ENCODE data around the gene MSRB1.
"Not testable (repeated sequence)": the region's sequence is repeated elsewhere in the genome, so short reads cannot be mapped to it uniquely, and the experiment has no call there.

MSRB1 gene

GRCh38 chr16:1929578-1930337, 13.2 kb downstream of the MSRB1 start:
- H3K36me3 Mint-ChIP-seq, result no peaks in the 10 kb centered on the region

DNA sequence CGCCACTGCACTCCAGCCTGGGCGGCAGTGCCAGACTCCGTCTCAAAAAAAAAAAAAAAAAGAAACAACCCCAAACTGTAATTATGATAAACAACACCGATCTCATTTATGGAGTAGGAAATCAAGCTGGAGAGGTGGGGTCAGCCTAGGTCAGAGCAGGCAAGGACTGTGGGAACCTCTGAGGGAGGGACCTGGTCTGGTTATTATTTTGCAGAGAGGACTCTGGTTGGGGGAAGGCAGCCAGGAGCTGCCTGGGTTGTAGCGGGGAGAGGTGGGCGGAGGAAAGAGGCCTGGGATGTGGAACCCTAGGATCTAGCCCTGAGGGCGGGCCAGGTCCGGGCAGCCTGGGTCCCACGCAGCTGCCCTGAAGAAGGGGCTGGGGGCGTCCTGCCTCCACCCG, 13.9 kb downstream of the MSRB1 start:
- H3K27me3 Mint-ChIP-seq, result peaks cover 45% of the 10 kb centered on the region
- DNase-seq, result peak; percentile 39
- no peak overlapping the region for H3K27ac Mint-ChIP-seq
- H3K9me3 Mint-ChIP-seq, result no peaks in the 10 kb centered on the region
- no peaks in the 10 kb centered on the region for H3K36me3 Mint-ChIP-seq
- CTCF ChIA-PET, result interaction anchor here (1.0 to 2.5 kb wide), 7 partner anchors 8 to 146 kb away, joined by 3 to 10 read pairs (median 4); partner anchors contain the start of genes MSRB1, NUBP2 and SPSB3
- peaks cover 4% of the 10 kb centered on the region for H3K4me1 Mint-ChIP-seq
- H3K4me3 Mint-ChIP-seq, result peak overlapping the region; percentile 63

More at GRCh38 chr16:1929578-1930337, 13.2 kb downstream of the MSRB1 start:
- H3K4me3 Mint-ChIP-seq, result peak overlapping the region; percentile 35
- CTCF ChIA-PET, result interaction anchor here (1.0 to 2.5 kb wide), 5 partner anchors 11 to 147 kb away, joined by 3 to 10 read pairs (median 8); partner anchors contain the start of genes NUBP2 and SPSB3
- no peaks in the 10 kb centered on the region for H3K9me3 Mint-ChIP-seq
- H3K4me1 Mint-ChIP-seq, result peaks cover 4% of the 10 kb centered on the region
- peaks cover 39% of the 10 kb centered on the region for H3K27me3 Mint-ChIP-seq
- peak; percentile 91 for DNase-seq
- H3K27ac Mint-ChIP-seq, result no peak overlapping the region

DNA sequence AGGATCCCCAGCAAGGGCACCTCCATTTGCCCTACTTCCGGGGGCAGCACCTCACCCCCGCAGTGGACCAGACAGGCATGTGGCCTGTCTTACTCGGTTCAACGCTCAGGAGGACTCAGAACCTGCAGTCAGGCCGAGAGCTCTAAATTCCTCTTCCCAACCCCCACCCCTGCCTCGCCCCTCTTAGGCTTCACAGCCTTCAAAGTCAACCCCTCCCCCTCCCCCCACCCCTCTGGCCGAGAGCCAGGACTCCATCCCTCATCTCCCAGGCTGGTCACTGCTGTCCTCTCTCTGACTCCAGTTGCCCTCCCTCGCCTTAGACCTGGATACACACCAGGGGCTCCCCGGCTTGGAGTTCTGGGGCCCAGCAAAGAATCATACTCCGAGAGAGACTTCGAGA, 16.7 kb downstream of the MSRB1 start:
- H3K36me3 Mint-ChIP-seq, result no peaks in the 10 kb centered on the region
- peaks cover 57% of the 10 kb centered on the region for H3K27me3 Mint-ChIP-seq
- H3K27ac Mint-ChIP-seq, result no peak overlapping the region
- CTCF ChIA-PET, result no interaction called here
- H3K4me3 Mint-ChIP-seq, result no peak overlapping the region
- no peak for DNase-seq
- H3K4me1 Mint-ChIP-seq, result peaks cover 4% of the 10 kb centered on the region
- H3K9me3 Mint-ChIP-seq, result no peaks in the 10 kb centered on the region

DNA sequence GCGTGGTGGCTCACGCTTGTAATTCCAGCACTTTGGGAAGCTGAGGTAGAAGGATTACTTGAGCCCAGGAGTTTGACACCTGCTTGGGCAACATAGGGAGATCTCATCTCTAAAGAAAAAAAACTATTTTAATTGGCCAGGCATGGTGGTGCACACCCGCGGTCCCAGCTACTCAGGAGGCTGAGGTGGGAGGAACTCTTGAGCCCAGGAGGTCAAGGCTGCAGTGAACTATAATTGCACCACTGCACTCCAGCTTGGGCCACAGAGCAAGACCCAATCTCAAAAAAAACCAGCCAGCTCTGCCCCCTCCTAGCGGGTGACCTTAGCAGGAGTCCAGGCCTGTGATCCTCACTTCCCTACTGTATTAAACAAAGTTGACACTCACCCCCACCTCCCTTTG, 18.9 kb downstream of the MSRB1 start:
- Mint-ChIP-seq H3K4me1 (peaks cover 1% of the 10 kb centered on the region), H3K27me3 (peaks cover 74% of the 10 kb centered on the region)

DNA sequence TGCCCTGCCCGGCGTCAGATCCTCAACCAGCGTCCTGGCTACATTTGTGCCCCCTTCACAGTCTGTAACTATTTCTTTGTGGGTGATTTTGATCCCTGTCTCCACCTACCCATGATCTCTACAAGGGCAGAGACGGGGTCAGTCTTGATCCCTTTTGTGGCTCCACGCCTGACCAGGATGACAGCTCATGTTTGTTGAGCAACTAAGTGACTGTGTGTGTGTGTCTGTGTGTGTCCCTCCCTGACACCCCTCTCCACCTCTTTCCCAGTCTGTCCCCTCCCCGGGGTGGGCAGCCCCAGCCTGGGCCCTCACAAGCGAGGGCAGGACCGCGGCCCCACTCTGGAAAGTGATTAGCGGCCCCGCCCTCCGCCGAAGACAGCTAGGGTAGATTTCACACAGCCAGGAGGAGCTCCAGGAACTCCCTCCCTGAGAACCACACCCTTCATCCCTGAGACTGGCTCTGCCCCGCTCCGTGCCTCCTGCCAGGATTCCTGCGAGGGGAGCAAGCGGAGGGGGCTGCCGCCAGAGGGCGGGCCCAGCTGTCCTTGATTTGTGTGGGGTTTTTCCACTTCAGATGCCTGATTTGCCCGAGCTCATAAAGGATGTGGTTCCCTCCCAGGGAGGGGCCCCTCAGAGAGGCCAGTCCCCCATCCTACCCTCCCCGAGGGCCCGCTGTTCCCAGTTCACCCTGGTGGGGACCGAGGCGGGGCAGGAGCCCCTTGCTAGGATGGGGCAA, 19.5 kb downstream of the MSRB1 start:
- Mint-ChIP-seq H3K4me1 (no peaks in the 10 kb centered on the region), H3K9me3 (no peaks in the 10 kb centered on the region), H3K27ac (no peak overlapping the region), H3K36me3 (no peaks in the 10 kb centered on the region), H3K27me3 (peaks cover 81% of the 10 kb centered on the region), H3K4me3 (no peak overlapping the region)
- DNase-seq, result no peak
- CTCF ChIA-PET, result interaction anchor here (1.3 to 1.4 kb wide), 2 partner anchors 15 to 110 kb away, joined by 3 to 6 read pairs; no protein-coding TSS in a partner anchor

More for the DNA sequence above, 18.9 kb downstream of the MSRB1 start:
- Mint-ChIP-seq H3K9me3 (no peaks in the 10 kb centered on the region), H3K36me3 (no peaks in the 10 kb centered on the region), H3K27ac (no peak overlapping the region), H3K4me3 (no peak overlapping the region)
- CTCF ChIA-PET, result interaction anchor here (1.3 to 1.4 kb wide), 2 partner anchors 15 to 111 kb away, joined by 3 to 6 read pairs; no protein-coding TSS in a partner anchor
- no peak for DNase-seq

DNA sequence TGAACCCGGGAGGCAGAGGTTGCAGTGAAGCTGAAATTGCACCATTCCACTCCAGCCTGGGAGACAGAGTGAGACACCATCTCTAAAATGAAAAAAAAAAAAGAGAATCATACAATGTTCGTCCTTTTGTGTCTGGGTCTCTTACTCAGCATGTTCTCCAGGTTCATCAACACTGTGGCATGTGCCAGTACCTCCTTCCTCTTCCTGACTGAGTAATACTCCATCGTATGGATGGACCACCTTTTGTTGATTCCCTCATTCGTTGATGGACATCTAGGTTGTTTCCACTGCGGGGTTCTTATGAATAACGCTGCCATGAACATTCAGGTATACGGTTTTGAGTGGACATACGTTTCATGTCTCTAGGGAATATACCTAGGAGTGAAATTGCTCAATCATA, 20.6 kb downstream of the MSRB1 start:
- Mint-ChIP-seq H3K4me1 (no peaks in the 10 kb centered on the region), H3K27me3 (peaks cover 83% of the 10 kb centered on the region), H3K9me3 (no peaks in the 10 kb centered on the region), H3K4me3 (no peak overlapping the region), H3K27ac (no peak overlapping the region), H3K36me3 (no peaks in the 10 kb centered on the region)
- CTCF ChIA-PET, result no interaction called here
- DNase-seq, result no peak

DNA sequence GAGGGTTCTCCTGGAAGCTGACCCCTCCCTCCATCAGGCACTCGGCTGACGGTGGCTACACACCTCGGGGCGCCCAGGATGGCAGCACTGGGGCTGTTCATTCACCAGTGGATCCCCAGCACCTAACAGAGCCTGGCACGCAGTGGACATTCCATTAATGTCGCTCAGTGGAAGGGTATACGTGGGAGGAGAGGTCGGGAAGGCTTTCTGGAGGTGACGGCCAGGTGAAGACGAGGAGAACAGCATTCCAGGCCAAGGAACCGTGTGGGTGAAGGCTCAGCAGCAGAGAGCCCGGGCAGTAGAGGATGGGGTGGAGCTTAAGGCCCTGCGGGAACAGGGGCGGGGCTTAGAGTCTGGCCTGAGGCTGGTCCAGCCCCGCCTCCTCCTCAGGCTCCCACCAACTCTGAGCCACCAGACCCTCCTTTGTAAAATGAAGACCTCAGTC, 22.2 kb downstream of the MSRB1 start:
- CTCF ChIA-PET, result no interaction called here
- peaks cover 95% of the 10 kb centered on the region for H3K27me3 Mint-ChIP-seq
- H3K9me3 Mint-ChIP-seq, result no peaks in the 10 kb centered on the region
- no peak for DNase-seq
- no peaks in the 10 kb centered on the region for H3K36me3 Mint-ChIP-seq
- no peak overlapping the region for H3K27ac Mint-ChIP-seq
- H3K4me1 Mint-ChIP-seq, result no peaks in the 10 kb centered on the region
- H3K4me3 Mint-ChIP-seq, result no peak overlapping the region

- H3K4me1 Mint-ChIP-seq, H3K9me3 Mint-ChIP-seq, H3K36me3 Mint-ChIP-seq, H3K27ac Mint-ChIP-seq, DNase-seq, H3K4me3 Mint-ChIP-seq, CTCF ChIA-PET: not testable (repeated sequence)
- peaks cover 96% of the 10 kb centered on the region for H3K27me3 Mint-ChIP-seq
These were observed 22.9 kb downstream of the MSRB1 start for GRCh38 chr16:1920122-1920521.

DNA sequence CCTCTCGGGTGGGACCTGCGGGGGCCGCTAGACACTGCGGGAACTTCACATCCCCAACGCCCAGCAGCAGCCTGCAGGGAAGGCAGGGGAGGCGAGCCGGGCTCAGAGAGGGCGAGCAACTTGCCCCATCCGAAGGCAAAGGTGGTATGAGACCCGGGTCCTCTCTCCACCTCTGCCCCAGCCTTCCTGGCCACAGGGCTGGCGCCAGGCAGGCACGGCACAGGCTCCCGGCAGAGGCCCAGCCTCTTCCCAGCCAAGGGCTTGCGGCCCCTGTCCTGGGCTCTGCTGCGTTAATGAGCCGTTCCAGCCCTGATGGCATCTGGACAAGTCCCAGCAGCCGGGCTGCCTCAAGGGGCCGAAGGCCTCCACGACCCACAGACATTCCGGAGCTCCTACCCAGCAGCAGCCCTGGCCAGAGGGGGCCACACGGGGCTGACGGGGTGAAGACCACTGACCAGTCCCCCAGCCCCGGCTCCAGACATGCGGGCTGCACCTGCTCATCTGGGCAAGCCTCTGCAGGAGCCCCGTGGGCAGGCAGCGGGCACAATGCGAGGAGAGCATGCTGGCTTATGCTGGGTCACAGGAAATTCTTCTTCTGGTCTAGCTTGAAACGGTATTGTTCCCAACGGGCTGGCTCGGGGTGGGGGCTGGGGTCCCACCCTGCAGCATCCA, 23.5 kb downstream of the MSRB1 start:
- CTCF ChIA-PET, result no interaction called here
- H3K36me3 Mint-ChIP-seq, result no peaks in the 10 kb centered on the region
- no peaks in the 10 kb centered on the region for H3K9me3 Mint-ChIP-seq
- no peak overlapping the region for H3K4me3 Mint-ChIP-seq
- DNase-seq, result no peak
- H3K4me1 Mint-ChIP-seq, result no peaks in the 10 kb centered on the region
- no peak overlapping the region for H3K27ac Mint-ChIP-seq
- H3K27me3 Mint-ChIP-seq, result peaks cover 96% of the 10 kb centered on the region

DNA sequence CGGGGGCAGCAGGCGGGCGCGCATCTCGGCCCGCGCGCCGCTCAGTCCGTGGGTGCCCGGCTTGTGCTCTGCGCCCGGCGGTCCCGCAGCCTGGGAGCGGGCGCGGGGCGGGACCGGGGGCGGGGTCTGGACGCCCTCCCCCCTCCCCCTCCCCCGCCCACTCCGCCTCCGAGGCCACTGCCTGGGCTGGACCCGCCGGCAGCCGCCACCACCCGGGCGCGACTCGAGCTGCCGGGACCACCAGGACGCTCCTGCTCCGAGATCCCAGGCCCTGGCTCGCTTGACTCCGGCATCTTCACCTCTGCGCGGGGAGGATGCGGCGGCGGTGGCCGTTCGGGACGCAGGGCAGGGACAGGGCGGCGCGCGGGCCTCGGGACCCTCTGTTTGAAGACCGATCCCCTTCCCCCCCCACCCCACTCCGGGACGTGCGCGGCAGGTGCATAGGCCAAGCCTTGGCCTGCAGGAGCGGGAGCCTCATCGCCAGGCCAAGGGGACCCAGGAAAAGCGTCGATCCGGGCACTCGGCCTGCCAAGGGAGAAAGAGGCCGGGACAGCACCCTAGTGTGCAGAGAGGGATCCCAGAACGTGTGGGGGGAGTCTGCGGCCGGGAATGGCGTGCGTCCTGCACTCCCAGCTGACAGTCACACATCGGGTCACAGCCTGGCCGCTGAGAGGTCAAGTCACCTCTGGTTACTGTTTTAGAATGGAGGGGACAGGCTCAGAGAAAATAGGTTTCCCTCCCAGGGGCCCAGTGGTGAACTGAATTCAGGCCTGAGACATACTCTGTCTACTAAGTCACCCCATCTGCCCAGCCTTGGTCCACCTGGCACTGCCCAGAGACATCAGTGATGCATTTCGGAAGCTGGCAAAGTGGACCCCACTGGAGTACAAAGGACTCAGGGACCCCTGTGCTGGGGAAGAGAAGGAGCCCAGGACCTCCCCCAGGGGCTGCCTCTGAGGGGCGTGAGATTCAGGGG, 24.4 kb downstream of the MSRB1 start, which contains the start of gene HS3ST6:
Gene HS3ST6 (minus strand): TSS at position 65 of the 976 bp plus-strand sequence. CDS start 92 bp downstream, outside the sequence.
- Mint-ChIP-seq H3K27me3 (peaks cover 96% of the 10 kb centered on the region), H3K36me3 (no peaks in the 10 kb centered on the region), H3K27ac (no peak within 1 kb of the TSS), H3K4me1 (no peaks in the 10 kb centered on the region), H3K4me3 (no peak within 1 kb of the TSS), H3K9me3 (no peaks in the 10 kb centered on the region)
- no peak for DNase-seq
- CTCF ChIA-PET, result no interaction called here

DNA sequence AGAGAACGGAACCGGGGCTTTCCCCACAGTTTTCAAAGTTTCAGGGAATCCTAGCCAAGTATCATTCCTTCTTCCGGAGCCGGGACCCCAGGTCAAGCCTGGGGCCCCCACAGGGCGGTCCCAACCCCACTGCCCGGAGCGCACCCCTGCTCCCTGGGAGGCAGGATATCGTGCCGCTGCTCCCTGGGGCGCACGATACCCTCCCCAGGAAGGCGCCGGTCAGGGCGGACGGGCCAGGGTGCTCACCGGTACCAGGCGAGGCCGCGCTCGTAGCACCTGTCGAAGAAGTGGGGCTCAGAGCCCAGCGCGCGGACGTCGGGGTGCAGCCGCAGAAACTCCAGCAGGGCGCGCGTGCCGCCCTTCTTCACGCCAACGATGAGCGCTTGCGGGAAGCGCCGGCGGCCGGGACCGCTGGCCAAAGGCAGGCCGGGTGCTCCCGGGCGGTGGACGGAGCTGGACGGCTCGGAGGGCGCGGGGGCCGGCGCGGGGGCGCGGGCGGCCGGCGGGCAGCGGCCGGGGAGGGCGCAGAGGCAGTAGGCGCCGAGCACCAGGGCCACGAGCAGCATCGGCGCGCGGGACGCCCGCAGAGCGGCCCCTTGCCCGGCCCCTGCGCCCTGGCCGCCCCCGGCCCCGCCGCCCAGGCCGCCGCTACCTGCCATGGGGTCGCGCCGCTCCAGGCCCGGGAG, 25.2 kb downstream of the MSRB1 start:
- Mint-ChIP-seq H3K4me1 (no peaks in the 10 kb centered on the region), H3K9me3 (no peaks in the 10 kb centered on the region), H3K36me3 (no peaks in the 10 kb centered on the region), H3K27me3 (peaks cover 96% of the 10 kb centered on the region), H3K4me3 (no peak overlapping the region), H3K27ac (no peak overlapping the region)
- DNase-seq, result no peak
- CTCF ChIA-PET, result no interaction called here

DNA sequence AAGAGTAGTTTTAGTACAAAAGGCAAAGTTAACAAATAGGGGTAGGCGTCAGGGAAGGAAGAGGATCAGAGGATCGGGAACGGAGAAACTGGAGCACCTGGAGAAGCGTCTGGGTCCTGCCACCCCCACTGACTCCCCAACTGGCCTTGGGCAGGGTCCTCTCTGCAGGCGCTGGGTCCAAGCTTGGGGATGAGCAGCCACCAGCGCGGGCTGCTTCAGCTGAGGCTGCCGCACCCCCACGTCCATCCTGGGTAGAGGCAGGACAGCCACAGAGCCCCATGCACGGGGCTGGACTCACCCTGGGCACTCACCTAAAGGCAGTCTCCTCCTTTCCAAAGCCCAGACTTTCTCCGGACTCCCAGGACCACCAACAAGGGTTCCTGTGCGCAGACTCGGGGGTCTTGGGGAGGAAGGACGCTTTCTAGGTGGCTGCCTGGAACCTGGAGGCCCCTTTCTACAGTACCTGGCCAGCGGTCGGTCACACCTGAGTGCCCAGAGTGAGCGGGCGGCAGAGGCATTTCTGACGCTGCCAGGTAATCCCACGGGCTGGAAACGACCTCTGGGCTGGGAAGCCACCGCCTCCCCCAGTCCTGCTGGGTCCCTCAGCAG, 25.8 kb downstream of the MSRB1 start:
- H3K27ac Mint-ChIP-seq, result no peak overlapping the region
- H3K4me1 Mint-ChIP-seq, result no peaks in the 10 kb centered on the region
- no peaks in the 10 kb centered on the region for H3K9me3 Mint-ChIP-seq
- CTCF ChIA-PET, result interaction anchor here (1.2 kb wide), 1 partner anchor 53 kb away, joined by 3 read pairs; no protein-coding TSS in a partner anchor
- no peaks in the 10 kb centered on the region for H3K36me3 Mint-ChIP-seq
- peaks cover 90% of the 10 kb centered on the region for H3K27me3 Mint-ChIP-seq
- DNase-seq, result no peak
- H3K4me3 Mint-ChIP-seq, result no peak overlapping the region
